Cardiac muscle cell (in vitro differentiated cells and primary cell): ENCODE data around the gene VSIG4. TPM values are rescaled to one million over a fixed set of nuclear protein-coding genes. Genes with fewer than 3 reads are reported as not detected.
"Not testable (repeated sequence)": the region's sequence is repeated elsewhere in the genome, so short reads cannot be mapped to it uniquely, and the experiment has no call there.

ENCODE experiments used
- DNase-seq, 2 donors: peaks; one replicate each; pipeline versions ENCODE4 v3.0.0 to v3.0.0-alpha.2; 2010 to 2017; ENCODE audit warnings: low read depth in 1 of 2, low spot score in 1 of 2
- H3K27ac ChIP-seq: fragments of 200-600 bp; sonication (generic); 2 replicates; pipeline ENCODE4 v1.5.1; 2016
- H3K27me3 ChIP-seq: fragments of 200-600 bp; sonication (generic); 2 replicates; pipeline ENCODE4 v1.6.0; 2016; ENCODE audit warnings: control low read depth
- H3K36me3 ChIP-seq: fragments of 200-600 bp; sonication (generic); 2 replicates; pipeline ENCODE4 v1.5.1; 2016; ENCODE audit warnings: control low read depth
- H3K4me1 ChIP-seq: fragments of 200-600 bp; sonication (generic); 2 replicates; pipeline ENCODE4 v1.8.1; 2017; ENCODE audit warnings: low read depth, mild to moderate bottlenecking, mixed run types
- H3K4me3 ChIP-seq: fragments of 200-600 bp; sonication (generic); 2 replicates; pipeline ENCODE4 v1.5.1; 2016; ENCODE audit warnings: mild to moderate bottlenecking
- H3K9me3 ChIP-seq: fragments of 200-600 bp; sonication (generic); 2 replicates; pipeline ENCODE4 v1.5.1; 2017; ENCODE audit warnings: low read depth, mild to moderate bottlenecking, control low read depth
- polyA plus RNA-seq: library from polyadenylated mRNA; unstranded; fragments of >200 nt; fragmentation: Nextera tagmentation; extraction: Ambion mirVana; gene quantifications from 2 replicates; pipeline ENCODE4 v1.2.1, GENCODE V29; 2016
- total RNA-seq: library from RNA; depleted of rRNA; stranded (reverse); fragments of >200 nt; gene quantifications from 2 replicates; pipeline ENCODE4 v1.2.3, GENCODE V29; 2016
- TF ChIP-seq, protein P1 (sequence below): IDR thresholded peaks from 2 replicates; pipeline ENCODE4 v1.5.1; 2012; ENCODE audit warnings: low read depth, mild to moderate bottlenecking, low read length

Gene VSIG4
- total and polyA plus RNA-seq, 2 experiments from 2014 or later, result not detected

DNA sequence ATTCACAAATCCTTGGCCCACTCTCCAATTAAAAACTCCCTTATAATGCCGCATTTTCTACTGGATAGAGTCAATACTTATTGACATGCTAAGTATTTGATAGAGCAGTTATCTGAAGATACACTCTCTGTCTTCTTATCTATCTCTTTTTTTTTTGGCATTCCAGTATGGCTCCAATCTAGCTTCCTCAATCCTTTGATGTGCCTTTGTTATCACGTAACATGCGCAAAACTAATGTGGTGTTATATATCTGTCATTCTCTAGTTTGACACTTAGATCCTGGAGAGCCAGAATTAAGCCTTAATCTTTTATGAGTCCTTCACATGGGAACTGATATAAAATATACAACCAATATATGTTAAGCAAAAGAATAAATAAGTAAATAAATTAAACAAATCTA, 54.7 kb downstream of the VSIG4 start:
- Histone ChIP-seq H3K27ac (no peak overlapping the region), H3K27me3 (no peaks in the 10 kb centered on the region), H3K4me3 (no peak overlapping the region), H3K4me1 (no peaks in the 10 kb centered on the region), H3K9me3 (no peaks in the 10 kb centered on the region), H3K36me3 (no peaks in the 10 kb centered on the region)
- no peak for DNase-seq
- TF ChIP-seq, protein P1, sequence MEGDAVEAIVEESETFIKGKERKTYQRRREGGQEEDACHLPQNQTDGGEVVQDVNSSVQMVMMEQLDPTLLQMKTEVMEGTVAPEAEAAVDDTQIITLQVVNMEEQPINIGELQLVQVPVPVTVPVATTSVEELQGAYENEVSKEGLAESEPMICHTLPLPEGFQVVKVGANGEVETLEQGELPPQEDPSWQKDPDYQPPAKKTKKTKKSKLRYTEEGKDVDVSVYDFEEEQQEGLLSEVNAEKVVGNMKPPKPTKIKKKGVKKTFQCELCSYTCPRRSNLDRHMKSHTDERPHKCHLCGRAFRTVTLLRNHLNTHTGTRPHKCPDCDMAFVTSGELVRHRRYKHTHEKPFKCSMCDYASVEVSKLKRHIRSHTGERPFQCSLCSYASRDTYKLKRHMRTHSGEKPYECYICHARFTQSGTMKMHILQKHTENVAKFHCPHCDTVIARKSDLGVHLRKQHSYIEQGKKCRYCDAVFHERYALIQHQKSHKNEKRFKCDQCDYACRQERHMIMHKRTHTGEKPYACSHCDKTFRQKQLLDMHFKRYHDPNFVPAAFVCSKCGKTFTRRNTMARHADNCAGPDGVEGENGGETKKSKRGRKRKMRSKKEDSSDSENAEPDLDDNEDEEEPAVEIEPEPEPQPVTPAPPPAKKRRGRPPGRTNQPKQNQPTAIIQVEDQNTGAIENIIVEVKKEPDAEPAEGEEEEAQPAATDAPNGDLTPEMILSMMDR, result no peak

DNA sequence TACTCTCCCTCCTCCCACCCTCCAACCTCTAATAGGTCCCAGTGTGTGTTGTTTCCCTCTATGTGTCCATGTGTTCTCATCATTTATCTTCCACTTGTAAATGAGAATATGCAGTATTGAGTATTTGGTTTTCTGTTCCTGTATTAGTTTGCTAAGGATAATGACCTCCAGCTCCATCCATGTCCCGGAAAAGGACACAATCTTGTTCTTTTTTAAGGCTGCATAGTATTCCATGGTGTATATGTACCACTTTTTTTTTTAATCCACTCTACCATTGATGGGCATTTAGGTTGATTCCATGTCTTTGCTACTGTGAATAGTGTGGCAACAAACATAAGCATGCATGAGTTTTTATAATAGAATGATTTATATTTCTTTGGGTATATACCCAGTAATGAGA, 62.7 kb downstream of the VSIG4 start:
- not testable (repeated sequence) for H3K9me3 ChIP-seq, H3K27ac ChIP-seq, DNase-seq, H3K4me1 ChIP-seq, H3K36me3 ChIP-seq, H3K27me3 ChIP-seq, H3K4me3 ChIP-seq

- TF ChIP-seq, protein P1, result no peak
- no peak for DNase-seq
Observed at GRCh38 chrX:65976161-65976560, 63.7 kb downstream of the VSIG4 start.

DNA sequence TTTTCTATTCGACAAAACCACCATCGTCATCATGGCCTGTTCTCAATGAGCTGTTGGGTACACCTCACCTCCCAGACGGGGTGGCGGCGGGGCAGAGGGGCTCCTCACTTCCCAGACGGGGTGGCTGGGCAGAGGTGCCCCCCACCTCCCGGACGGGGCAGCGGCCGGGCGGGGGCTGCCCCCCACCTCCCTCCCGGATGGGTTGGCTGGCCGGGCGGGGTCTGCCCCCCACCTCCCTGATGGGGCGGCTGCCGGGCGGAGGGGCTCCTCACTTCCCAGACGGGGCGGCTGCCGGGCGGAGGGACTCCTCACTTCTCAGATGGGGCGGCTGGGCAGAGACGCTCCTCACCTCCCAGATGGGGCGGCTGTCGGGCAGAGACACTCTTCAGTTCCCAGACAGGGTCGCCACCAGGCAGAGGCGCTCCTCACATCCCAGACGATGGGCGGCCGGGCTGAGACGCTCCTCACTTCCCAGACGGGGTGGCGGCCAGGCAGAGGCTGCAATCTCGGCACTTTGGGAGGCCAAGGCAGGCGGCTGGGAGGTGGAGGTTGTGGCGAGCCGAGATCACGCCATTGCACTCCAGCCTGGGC, 64.6 kb downstream of the VSIG4 start:
- not testable (repeated sequence) for H3K4me3 ChIP-seq, H3K4me1 ChIP-seq, H3K9me3 ChIP-seq, H3K36me3 ChIP-seq, DNase-seq, H3K27ac ChIP-seq, H3K27me3 ChIP-seq

More at GRCh38 chrX:65976161-65976560, 63.7 kb downstream of the VSIG4 start:
- Histone ChIP-seq H3K4me3 (no peak overlapping the region), H3K36me3 (no peaks in the 10 kb centered on the region), H3K27me3 (no peaks in the 10 kb centered on the region), H3K4me1 (no peaks in the 10 kb centered on the region), H3K27ac (no peak overlapping the region), H3K9me3 (no peaks in the 10 kb centered on the region)

Other genes with a start within 250 kb of the VSIG4 start
- gene HEPH, start 124.2 kb upstream of the VSIG4 start, total RNA-seq, result 99.9 and 137 TPM in 2 replicates
- 52.3 and 109 TPM in 2 replicates for gene HEPH, start 124.2 kb upstream of the VSIG4 start, polyA plus RNA-seq